HG02798 (cell line): ENCODE measurements around the gene RRN3.
"Not testable (repeated sequence)": the region's sequence is repeated elsewhere in the genome, so short reads cannot be mapped to it uniquely, and the experiment has no call there.

Experiments
- ATAC-seq: cut with Tn5 transposase; IDR thresholded peaks from one replicate; pipeline ENCODE4 v1.9.1; 2021; ENCODE audit warnings: mild to moderate bottlenecking; ENCODE audit not compliant: unreplicated experiment, poor library complexity

The RRN3 gene

GRCh38 chr16:15093955-15094827, at the start of gene RRN3:
TSS of gene RRN3 (minus strand) at chr16:15094272. CDS start at chr16:15094233, 39 bp downstream.
- peak; percentile 100 for ATAC-seq

GRCh38 chr16:15143601-15144091, 49.6 kb upstream of the RRN3 start:
- not testable (repeated sequence) for ATAC-seq

GRCh38 chr16:15142891-15143600, 49.0 kb upstream of the RRN3 start:
- not testable (repeated sequence) for ATAC-seq

GRCh38 chr16:15142107-15142890, 48.2 kb upstream of the RRN3 start:
- not testable (repeated sequence) for ATAC-seq

- ATAC-seq: no peak
These were observed 47.5 kb upstream of the RRN3 start for GRCh38 chr16:15141586-15141985.

GRCh38 chr16:15140444-15141365, 46.6 kb upstream of the RRN3 start:
- not testable (repeated sequence) for ATAC-seq

- ATAC-seq: not testable (repeated sequence)
These were observed 43.4 kb upstream of the RRN3 start for GRCh38 chr16:15137514-15137913.

- ATAC-seq: not testable (repeated sequence)
These were observed 41.6 kb upstream of the RRN3 start for GRCh38 chr16:15135483-15136360.

GRCh38 chr16:15134752-15135482, 40.8 kb upstream of the RRN3 start:
- not testable (repeated sequence) for ATAC-seq

GRCh38 chr16:15133554-15133953, 39.5 kb upstream of the RRN3 start:
- ATAC-seq: not testable (repeated sequence)

GRCh38 chr16:15132719-15133428, 38.8 kb upstream of the RRN3 start:
- ATAC-seq: not testable (repeated sequence)

GRCh38 chr16:15130943-15131700, 37.0 kb upstream of the RRN3 start:
- ATAC-seq: not testable (repeated sequence)

GRCh38 chr16:15130256-15130932, 36.3 kb upstream of the RRN3 start:
- not testable (repeated sequence) for ATAC-seq

- not testable (repeated sequence) for ATAC-seq
These were observed 33.8 kb upstream of the RRN3 start for GRCh38 chr16:15127641-15128425.

- not testable (repeated sequence) for ATAC-seq
These were observed 6.4 kb upstream of the RRN3 start for GRCh38 chr16:15100372-15100987.
